ENCODE measurements around the gene GRIP2. TPM values are rescaled to one million over a fixed set of nuclear protein-coding genes. Genes with fewer than 3 reads are reported as not detected.

Gene GRIP2
- total RNA-seq, 4 donors from 2014 or later, result 0.77 to 8.0 (median 2.1) TPM

DNA sequence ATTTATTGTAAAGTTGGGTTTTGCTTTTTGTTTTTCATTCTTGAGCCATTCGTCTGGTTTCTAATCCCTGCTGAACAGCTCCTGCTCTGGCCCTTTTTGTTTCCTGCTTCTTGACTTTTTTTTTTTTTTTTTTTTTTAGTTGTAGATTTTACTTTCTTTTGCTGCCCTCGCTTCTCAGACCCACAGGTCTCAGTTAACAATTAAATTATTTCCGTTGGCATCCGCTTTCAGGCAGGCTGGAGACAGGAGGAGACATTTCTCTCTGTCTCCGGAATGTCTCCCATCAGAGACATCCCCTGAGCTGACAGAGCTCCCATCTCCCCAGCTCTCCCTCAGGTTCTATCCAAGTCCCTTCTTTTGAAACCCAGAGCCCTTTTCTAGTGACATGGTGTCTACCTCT, 69.1 kb downstream of the GRIP2 start:
- no peak for DNase-seq
- no peak for TF ChIP-seq POLR2A (IDR thresholded peaks at IDR 0.05)
- TF ChIP-seq, protein P1, sequence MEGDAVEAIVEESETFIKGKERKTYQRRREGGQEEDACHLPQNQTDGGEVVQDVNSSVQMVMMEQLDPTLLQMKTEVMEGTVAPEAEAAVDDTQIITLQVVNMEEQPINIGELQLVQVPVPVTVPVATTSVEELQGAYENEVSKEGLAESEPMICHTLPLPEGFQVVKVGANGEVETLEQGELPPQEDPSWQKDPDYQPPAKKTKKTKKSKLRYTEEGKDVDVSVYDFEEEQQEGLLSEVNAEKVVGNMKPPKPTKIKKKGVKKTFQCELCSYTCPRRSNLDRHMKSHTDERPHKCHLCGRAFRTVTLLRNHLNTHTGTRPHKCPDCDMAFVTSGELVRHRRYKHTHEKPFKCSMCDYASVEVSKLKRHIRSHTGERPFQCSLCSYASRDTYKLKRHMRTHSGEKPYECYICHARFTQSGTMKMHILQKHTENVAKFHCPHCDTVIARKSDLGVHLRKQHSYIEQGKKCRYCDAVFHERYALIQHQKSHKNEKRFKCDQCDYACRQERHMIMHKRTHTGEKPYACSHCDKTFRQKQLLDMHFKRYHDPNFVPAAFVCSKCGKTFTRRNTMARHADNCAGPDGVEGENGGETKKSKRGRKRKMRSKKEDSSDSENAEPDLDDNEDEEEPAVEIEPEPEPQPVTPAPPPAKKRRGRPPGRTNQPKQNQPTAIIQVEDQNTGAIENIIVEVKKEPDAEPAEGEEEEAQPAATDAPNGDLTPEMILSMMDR (IDR thresholded peaks at IDR 0.05), result no peak
- H3K36me3 ChIP-seq, result no peaks in the 10 kb centered on the region
- H3K27me3 ChIP-seq, result no peaks in the 10 kb centered on the region
- no peaks in the 10 kb centered on the region for H3K9me3 ChIP-seq
- H3K4me1 ChIP-seq, result peaks cover 7 to 19% of the 10 kb centered on the region in 2 donors
- H3K27ac ChIP-seq, result peak overlapping the region; percentile 72 to 86
- intact Hi-C loops (cut with DNase I; ENCODE audit: low total_unique reads), result no loop called here
- H3K4me3 ChIP-seq, result no peak overlapping the region

DNA sequence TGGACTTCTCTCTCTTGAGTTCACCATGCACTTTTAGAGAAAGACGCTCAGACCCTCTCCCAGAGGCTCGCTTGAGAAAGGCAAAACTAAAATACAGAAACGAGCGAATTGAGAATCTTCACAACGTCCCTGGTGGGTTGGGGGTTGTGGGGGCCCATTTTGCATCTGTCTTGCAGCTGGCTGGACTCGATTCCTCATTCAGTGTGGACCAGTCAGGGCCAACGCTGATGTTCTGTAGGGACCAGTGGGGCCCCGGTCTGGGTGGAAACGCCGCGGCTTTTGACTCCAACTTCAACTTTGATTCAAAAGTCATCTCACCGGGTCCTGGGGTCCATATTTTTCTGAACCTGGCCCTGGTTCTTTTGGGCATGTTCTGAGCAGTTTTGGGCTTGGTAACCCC, 69.7 kb downstream of the GRIP2 start:
- H3K27ac ChIP-seq, result peak overlapping the region in 1 of 2 donors; percentile 72
- no peaks in the 10 kb centered on the region for H3K27me3 ChIP-seq
- intact Hi-C loops (cut with DNase I; ENCODE audit: low total_unique reads), result no loop called here
- no peak overlapping the region for H3K4me3 ChIP-seq
- no peaks in the 10 kb centered on the region for H3K9me3 ChIP-seq
- TF ChIP-seq, protein P1 (IDR thresholded peaks at IDR 0.05), result no peak
- no peak for TF ChIP-seq POLR2A (IDR thresholded peaks at IDR 0.05)
- peaks cover 7 to 19% of the 10 kb centered on the region in 2 donors for H3K4me1 ChIP-seq
- no peak for DNase-seq
- H3K36me3 ChIP-seq, result no peaks in the 10 kb centered on the region

DNA sequence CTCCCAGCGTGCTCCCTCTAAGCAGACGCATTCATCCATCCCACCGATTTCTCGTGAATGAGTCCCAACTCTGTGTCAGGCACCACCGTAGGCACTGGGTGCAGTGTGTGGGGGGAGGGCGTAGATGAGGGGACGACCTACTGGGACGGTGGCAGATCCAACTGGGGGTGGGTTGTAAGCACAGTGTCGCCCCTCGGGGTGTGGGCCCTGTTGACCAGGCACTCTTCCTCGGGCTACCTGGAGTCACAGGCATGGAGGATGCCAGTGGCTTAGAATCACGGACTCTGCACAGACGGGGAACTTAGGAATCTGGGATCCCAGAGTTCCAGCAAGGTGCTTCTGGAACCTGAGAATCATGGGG, 71.5 kb downstream of the GRIP2 start:
- Histone ChIP-seq H3K36me3 (no peaks in the 10 kb centered on the region), H3K27me3 (no peaks in the 10 kb centered on the region), H3K9me3 (no peaks in the 10 kb centered on the region), H3K27ac (peak overlapping the region in 1 of 2 donors; percentile 43), H3K4me3 (no peak overlapping the region), H3K4me1 (peaks cover 7% of the 10 kb centered on the region in 2 donors)
- DNase-seq, result no peak
- TF ChIP-seq, protein P1 (IDR thresholded peaks at IDR 0.05), result no peak
- no peak for TF ChIP-seq POLR2A (IDR thresholded peaks at IDR 0.05)
- intact Hi-C loops (cut with DNase I; ENCODE audit: low total_unique reads), result loop anchor here (5.0 to 10.0 kb wide), 2 partner anchors 64 to 206 kb away; partner anchors contain the start of gene SLC6A6

DNA sequence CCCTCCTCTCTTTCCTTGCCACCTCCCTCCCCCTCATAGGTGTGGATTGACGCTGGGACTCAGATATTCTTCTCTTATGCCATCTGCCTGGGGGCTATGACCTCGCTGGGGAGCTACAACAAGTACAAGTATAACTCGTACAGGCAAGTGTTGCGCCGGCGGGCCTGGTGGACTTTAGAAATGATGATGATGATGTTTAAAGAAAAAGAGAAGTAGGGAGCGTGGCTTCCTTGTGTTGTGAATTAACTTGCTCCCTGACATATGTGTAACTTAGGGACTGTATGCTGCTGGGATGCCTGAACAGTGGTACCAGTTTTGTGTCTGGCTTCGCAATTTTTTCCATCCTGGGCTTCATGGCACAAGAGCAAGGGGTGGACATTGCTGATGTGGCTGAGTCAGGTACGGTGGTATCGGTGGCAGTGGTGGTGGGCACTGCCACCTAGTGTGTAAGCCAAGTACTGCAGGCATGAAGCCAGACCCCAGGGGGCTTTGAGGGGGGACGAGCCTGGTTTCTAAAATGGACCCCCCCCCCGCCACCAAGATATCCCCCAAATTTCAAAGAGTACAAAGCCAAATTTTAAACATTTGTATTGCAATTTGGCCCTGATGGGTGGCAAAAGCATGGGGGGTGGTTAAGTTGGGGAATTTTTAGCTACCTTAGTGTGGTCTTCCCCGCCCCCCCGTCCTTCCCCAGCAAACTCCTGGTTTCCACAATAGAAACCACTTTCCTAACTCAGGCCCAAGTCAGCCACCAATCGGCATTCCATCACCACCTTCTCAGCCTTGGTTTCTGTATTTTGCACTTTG, 72.1 kb downstream of the GRIP2 start:
- H3K9me3 ChIP-seq, result no peaks in the 10 kb centered on the region
- H3K27me3 ChIP-seq, result no peaks in the 10 kb centered on the region
- TF ChIP-seq POLR2A (IDR thresholded peaks at IDR 0.05), result no peak
- TF ChIP-seq, protein P1 (IDR thresholded peaks at IDR 0.05), result peak; percentile 86 to 94 (median 91)
- no peaks in the 10 kb centered on the region for H3K36me3 ChIP-seq
- intact Hi-C loops (cut with DNase I; ENCODE audit: low total_unique reads), result loop anchor here (5.0 to 10.0 kb wide), 2 partner anchors 63 to 206 kb away; partner anchors contain the start of gene SLC6A6
- no peak overlapping the region for H3K4me3 ChIP-seq
- peak overlapping the region in 1 of 2 donors; percentile 43 for H3K27ac ChIP-seq
- peaks cover 4 to 7% of the 10 kb centered on the region in 2 donors for H3K4me1 ChIP-seq
- peak; percentile 54 to 62 for DNase-seq

DNA sequence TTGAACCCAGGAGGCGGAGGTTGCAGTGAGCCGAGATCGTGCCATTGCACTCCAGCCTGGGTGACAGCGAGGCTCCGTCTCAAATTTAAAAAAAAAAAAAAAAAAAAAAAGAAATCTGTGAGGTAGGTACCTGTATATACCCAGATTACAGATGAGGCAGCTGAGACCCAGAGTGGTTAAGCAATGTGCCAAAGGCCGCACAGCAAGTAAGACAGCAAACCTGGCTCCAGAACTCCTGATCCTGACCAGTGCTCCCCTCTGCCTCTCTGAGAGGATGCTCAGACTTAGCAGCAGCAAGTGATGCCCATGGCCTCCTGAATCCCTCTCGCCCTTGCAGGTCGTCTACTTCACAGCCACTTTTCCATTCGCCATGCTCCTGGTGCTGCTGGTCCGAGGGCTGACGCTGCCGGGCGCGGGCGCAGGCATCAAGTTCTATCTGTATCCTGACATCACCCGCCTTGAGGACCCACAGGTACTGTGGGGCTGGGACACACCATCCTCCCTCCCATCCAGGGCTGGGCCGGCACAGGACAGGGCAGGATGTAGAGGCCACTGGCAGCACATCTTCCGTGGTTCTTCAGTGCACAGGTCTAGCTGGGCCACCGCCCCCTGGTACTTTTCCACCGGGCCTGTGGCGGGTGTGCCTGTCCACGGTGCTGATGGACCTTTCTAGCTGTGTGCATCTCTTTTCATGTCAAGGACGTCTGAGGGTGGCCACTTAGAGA, 73.8 kb downstream of the GRIP2 start:
- Histone ChIP-seq H3K27ac (no peak overlapping the region), H3K4me3 (no peak overlapping the region), H3K4me1 (peaks cover 0 to under 1% of the 10 kb centered on the region in 2 donors), H3K36me3 (no peaks in the 10 kb centered on the region), H3K9me3 (no peaks in the 10 kb centered on the region), H3K27me3 (no peaks in the 10 kb centered on the region)
- intact Hi-C loops (cut with DNase I; ENCODE audit: low total_unique reads), result loop anchor here (5.0 to 10.0 kb wide), 2 partner anchors 62 to 204 kb away; partner anchors contain the start of gene SLC6A6
- no peak for DNase-seq
- TF ChIP-seq POLR2A (IDR thresholded peaks at IDR 0.05), result no peak
- TF ChIP-seq, protein P1 (IDR thresholded peaks at IDR 0.05), result no peak
